ENCODE measurements around the gene FAM3B. TPM values are rescaled to one million over a fixed set of nuclear protein-coding genes. Genes with fewer than 3 reads are reported as not detected.

Gene FAM3B
- total and polyA plus RNA-seq, 2 of the 4 experiments (the other 2 are of a cell fraction): not detected

DNA sequence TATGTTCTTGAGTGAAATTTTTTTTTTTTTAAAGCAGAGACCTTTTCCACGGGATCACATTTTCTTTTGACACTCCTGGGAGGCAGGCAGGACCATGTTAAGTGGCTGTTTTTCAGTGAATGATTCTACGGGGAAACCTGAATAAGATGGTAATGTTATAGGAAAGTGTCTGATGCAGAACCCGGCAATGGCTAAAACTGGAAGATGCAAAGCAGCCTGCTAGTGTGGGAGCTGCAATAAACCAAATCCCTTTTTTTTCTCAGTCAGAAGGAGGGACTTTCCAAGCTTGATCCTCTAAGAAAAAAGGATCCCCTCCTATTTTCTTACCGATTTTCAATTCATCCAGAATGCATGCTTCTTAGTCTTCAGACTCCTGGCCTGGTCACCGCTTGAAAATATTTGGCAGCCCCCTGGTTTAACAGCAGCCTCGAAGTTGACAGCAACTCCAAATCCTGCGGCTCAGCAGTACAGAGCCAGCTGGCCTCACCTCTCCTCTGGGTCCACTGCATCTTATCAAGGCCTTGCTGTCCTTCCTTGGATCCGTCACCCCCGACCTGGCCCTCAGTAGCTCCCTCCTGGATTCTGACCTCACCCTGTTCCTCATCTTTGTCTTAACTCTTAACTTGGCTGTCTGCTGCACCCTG lies 50.8 kb downstream of the FAM3B start:
- no TSS peak for BruUV-seq (replicated peaks)

More for the DNA sequence above, 50.8 kb downstream of the FAM3B start:
- Histone ChIP-seq H3K36me3 (ENCODE audit: control insufficient read depth, insufficient read depth, low read length) (no peaks in the 10 kb centered on the region), H3K9me1 (ENCODE audit: insufficient read depth, low read length) (no peaks in the 10 kb centered on the region), H3K9ac (ENCODE audit: low read depth, low read length) (no peak overlapping the region), H3K4me1 (ENCODE audit: control insufficient read depth, insufficient read depth, low read length) (peaks cover 4% of the 10 kb centered on the region), H3K27me3 (ENCODE audit: control insufficient read depth, insufficient read depth, low read length) (no peaks in the 10 kb centered on the region; the same call in 1 of the 2 replicates), H4K8ac (ENCODE audit: low read depth in 2 of 2, low read length in 2 of 2) (no peak overlapping the region), H3K4ac (ENCODE audit: low read depth, low read length) (no peak overlapping the region), H3K27ac (ENCODE audit: insufficient read depth, low read length) (no peak overlapping the region), H3K9me3 (ENCODE audit: control insufficient read depth, insufficient read depth, low read length) (no peaks in the 10 kb centered on the region; the same call in 1 of the 2 replicates), H3K4me2 (ENCODE audit: low read depth, low read length) (no peak overlapping the region), H3K23ac (ENCODE audit: low read depth, low read length) (no peak overlapping the region), H3K14ac (replicated peaks; ENCODE audit: low read depth, low read length) (no peak overlapping the region), H2AFZ (replicated peaks; ENCODE audit: low read length, poor library complexity) (no peak overlapping the region), H4K91ac (ENCODE audit: insufficient read depth, low read depth, low read length) (no peak overlapping the region), H2BK15ac (ENCODE audit: low read depth, low read length) (no peak overlapping the region), H2AK9ac (replicated peaks; ENCODE audit: low read depth, low read length, poor library complexity) (no peak overlapping the region), H4K5ac (ENCODE audit: low read depth, low read length) (no peak overlapping the region), H4K20me1 (ENCODE audit: insufficient read depth, low read length) (no peaks in the 10 kb centered on the region), H3K4me3 (ENCODE audit: insufficient read depth, low read depth, low read length) (no peak overlapping the region), H3K79me1 (ENCODE audit: low read depth in 1 of 2, low read length in 2 of 2) (no peaks in the 10 kb centered on the region), H3K56ac (ENCODE audit: extremely low read depth, insufficient read depth, low read length) (no peak overlapping the region), H2BK5ac (ENCODE audit: low read depth, low read length, poor library complexity, severe bottlenecking) (no peak overlapping the region), H3K18ac (ENCODE audit: low read depth, low read length) (no peak overlapping the region), H2AK5ac (ENCODE audit: low read depth, low read length) (no peak overlapping the region), H2BK20ac (ENCODE audit: low read depth, low read length) (no peak overlapping the region), H2BK120ac (ENCODE audit: low read depth, low read length) (no peak overlapping the region)
- DNase-seq (no peak), ATAC-seq (ENCODE audit: low read depth) (no peak)
- TF ChIP-seq, protein P1, sequence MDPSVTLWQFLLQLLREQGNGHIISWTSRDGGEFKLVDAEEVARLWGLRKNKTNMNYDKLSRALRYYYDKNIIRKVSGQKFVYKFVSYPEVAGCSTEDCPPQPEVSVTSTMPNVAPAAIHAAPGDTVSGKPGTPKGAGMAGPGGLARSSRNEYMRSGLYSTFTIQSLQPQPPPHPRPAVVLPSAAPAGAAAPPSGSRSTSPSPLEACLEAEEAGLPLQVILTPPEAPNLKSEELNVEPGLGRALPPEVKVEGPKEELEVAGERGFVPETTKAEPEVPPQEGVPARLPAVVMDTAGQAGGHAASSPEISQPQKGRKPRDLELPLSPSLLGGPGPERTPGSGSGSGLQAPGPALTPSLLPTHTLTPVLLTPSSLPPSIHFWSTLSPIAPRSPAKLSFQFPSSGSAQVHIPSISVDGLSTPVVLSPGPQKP (IDR thresholded peaks at IDR 0.05; ENCODE audit: borderline replicate concordance, low read depth, low read length): no peak
- no peak for TF ChIP-seq FOS (IDR thresholded peaks at IDR 0.05; ENCODE audit: low read depth, low read length)
- no peak for TF ChIP-seq SMC3 (IDR thresholded peaks at IDR 0.05; ENCODE audit: low read depth, low read length)
- dilution Hi-C loops (cut with HindIII; ENCODE audit: low sequenced_read_pairs, unreplicated experiment) (no loop called here), intact Hi-C loops (cut with micrococcal nuclease) (no loop called here), in situ Hi-C loops (cut with MboI; ENCODE audit: low sequenced_read_pairs) (no loop called here)
- POLR2A ChIA-PET (ENCODE audit: unreplicated experiment): no interaction called here
- WGBS, 2 experiments (ENCODE audit: extremely low coverage in 2 of 2, insufficient read length in 1 of 2): 42% methylated on average over 6 of the region's 9 CpGs; no CpG with 5 or more reads in 1 of the 2 experiments
- CTCF ChIA-PET: no interaction called here

Data from IMR-90 (cell line).